SJCRH30 (cell line): ENCODE measurements around the gene HK2. TPM values are rescaled to one million over a fixed set of nuclear protein-coding genes. Genes with fewer than 3 reads are reported as not detected.
"Not testable (repeated sequence)": the region's sequence is repeated elsewhere in the genome, so short reads cannot be mapped to it uniquely, and the experiment has no call there.

Experiments used
- DNase-seq, 2 experiments: peaks; one replicate each; pipeline ENCODE4 v3.0.0-alpha.2; 2015 to 2020
- H3K27ac ChIP-seq: fragments of 250-450 bp; sonication (Bioruptor Pico); 2 replicates; pipeline ENCODE4 v1.5.1; 2020; ENCODE audit warnings: mild to moderate bottlenecking, moderate library complexity
- H3K27me3 ChIP-seq: fragments of 250-450 bp; sonication (Bioruptor Pico); 2 replicates; pipeline ENCODE4 v1.5.1; 2020; ENCODE audit warnings: mild to moderate bottlenecking, moderate library complexity
- H3K36me3 ChIP-seq: fragments of 250-450 bp; sonication (Bioruptor Pico); 2 replicates; pipeline ENCODE4 v1.5.1; 2020; ENCODE audit warnings: mild to moderate bottlenecking, moderate library complexity
- H3K4me1 ChIP-seq: fragments of 250-450 bp; sonication (Bioruptor Pico); 2 replicates; pipeline ENCODE4 v1.5.1; 2020; ENCODE audit warnings: mild to moderate bottlenecking, moderate library complexity
- H3K4me3 ChIP-seq: fragments of 250-450 bp; sonication (Bioruptor Pico); 2 replicates; pipeline ENCODE4 v1.5.1; 2020; ENCODE audit warnings: mild to moderate bottlenecking, moderate library complexity
- H3K9me3 ChIP-seq: fragments of 250-450 bp; sonication (Bioruptor Pico); replicated peaks from 2 replicates; pipeline ENCODE4 v1.5.1; 2020; ENCODE audit warnings: mild to moderate bottlenecking, moderate library complexity
- total RNA-seq: library from RNA; depleted of rRNA; stranded (reverse); fragments of >200 nt; shearing (Covaris generic); gene quantifications from 2 replicates; pipeline ENCODE4 v1.2.3, GENCODE V29; 2014

HK2 gene
- total RNA-seq, 1 experiment from 2014 or later, result 38.8 TPM

GRCh38 chr2:74886251-74886650 is 52.3 kb downstream of the HK2 start:
- Histone ChIP-seq H3K27me3 (no peaks in the 10 kb centered on the region; the same call in 1 of the 2 replicates), H3K9me3 (no peaks in the 10 kb centered on the region; the same call in 1 of the 2 replicates), H3K36me3 (peaks cover 36% of the 10 kb centered on the region), H3K27ac (no peak overlapping the region), H3K4me1 (no peaks in the 10 kb centered on the region), H3K4me3 (no peak overlapping the region)
- no peak for DNase-seq

GRCh38 chr2:74886811-74887210 is 52.9 kb downstream of the HK2 start:
- Histone ChIP-seq H3K36me3 (peaks cover 36% of the 10 kb centered on the region), H3K4me1 (no peaks in the 10 kb centered on the region), H3K9me3 (no peaks in the 10 kb centered on the region; the same call in 1 of the 2 replicates), H3K4me3 (no peak overlapping the region), H3K27me3 (no peaks in the 10 kb centered on the region; the same call in 1 of the 2 replicates), H3K27ac (no peak overlapping the region)
- DNase-seq, result no peak

- Histone ChIP-seq H3K27ac (no peak overlapping the region), H3K36me3 (peaks cover 33% of the 10 kb centered on the region), H3K27me3 (no peaks in the 10 kb centered on the region; the same call in 1 of the 2 replicates), H3K4me3 (no peak overlapping the region), H3K9me3 (no peaks in the 10 kb centered on the region; the same call in 1 of the 2 replicates), H3K4me1 (no peaks in the 10 kb centered on the region)
- no peak for DNase-seq
Observed at GRCh38 chr2:74887445-74887951, 53.6 kb downstream of the HK2 start.

- Histone ChIP-seq H3K4me3 (no peak overlapping the region), H3K4me1 (no peaks in the 10 kb centered on the region), H3K27ac (no peak overlapping the region), H3K9me3 (no peaks in the 10 kb centered on the region; the same call in 1 of the 2 replicates), H3K27me3 (no peaks in the 10 kb centered on the region; the same call in 1 of the 2 replicates), H3K36me3 (peaks cover 33% of the 10 kb centered on the region)
- DNase-seq, result no peak
Observed at GRCh38 chr2:74887960-74888700, 54.2 kb downstream of the HK2 start.

GRCh38 chr2:74889159-74889558 is 55.2 kb downstream of the HK2 start:
- Histone ChIP-seq H3K27ac (no peak overlapping the region), H3K27me3 (no peaks in the 10 kb centered on the region), H3K4me1 (no peaks in the 10 kb centered on the region), H3K4me3 (no peak overlapping the region), H3K36me3 (peaks cover 37% of the 10 kb centered on the region), H3K9me3 (no peaks in the 10 kb centered on the region)
- DNase-seq, result no peak

- no peaks in the 10 kb centered on the region for H3K27me3 ChIP-seq
- no peaks in the 10 kb centered on the region for H3K4me1 ChIP-seq
- H3K9me3 ChIP-seq, result no peaks in the 10 kb centered on the region
Observed at GRCh38 chr2:74890711-74891110, 56.8 kb downstream of the HK2 start.

GRCh38 chr2:74891136-74891764 is 57.3 kb downstream of the HK2 start:
- Histone ChIP-seq H3K27ac (no peak overlapping the region), H3K9me3 (no peaks in the 10 kb centered on the region), H3K4me1 (no peaks in the 10 kb centered on the region), H3K27me3 (no peaks in the 10 kb centered on the region), H3K36me3 (peaks cover 26% of the 10 kb centered on the region), H3K4me3 (no peak overlapping the region)
- DNase-seq, result no peak

More at GRCh38 chr2:74890711-74891110, 56.8 kb downstream of the HK2 start:
- DNase-seq, result no peak
- peaks cover 29% of the 10 kb centered on the region for H3K36me3 ChIP-seq
- H3K27ac ChIP-seq, result no peak overlapping the region
- H3K4me3 ChIP-seq, result no peak overlapping the region

- not testable (repeated sequence) for H3K27ac ChIP-seq, H3K4me1 ChIP-seq, H3K27me3 ChIP-seq, H3K9me3 ChIP-seq, DNase-seq, H3K4me3 ChIP-seq
- H3K36me3 ChIP-seq, result peaks cover 21% of the 10 kb centered on the region
Observed at GRCh38 chr2:74891816-74892215, 57.9 kb downstream of the HK2 start.

- no peaks in the 10 kb centered on the region for H3K4me1 ChIP-seq
- H3K27me3 ChIP-seq, result no peaks in the 10 kb centered on the region
- no peaks in the 10 kb centered on the region for H3K9me3 ChIP-seq
- DNase-seq, result no peak
- H3K27ac ChIP-seq, result no peak overlapping the region
- peaks cover 17% of the 10 kb centered on the region for H3K36me3 ChIP-seq
- no peak overlapping the region for H3K4me3 ChIP-seq
Observed at GRCh38 chr2:74892609-74893008, 58.7 kb downstream of the HK2 start.

- Histone ChIP-seq H3K27me3 (no peaks in the 10 kb centered on the region), H3K4me1 (no peaks in the 10 kb centered on the region), H3K9me3 (no peaks in the 10 kb centered on the region), H3K4me3 (no peak overlapping the region), H3K36me3 (peaks cover 16% of the 10 kb centered on the region), H3K27ac (no peak overlapping the region)
- DNase-seq, result no peak
Observed at GRCh38 chr2:74893332-74893731, 59.4 kb downstream of the HK2 start.

GRCh38 chr2:74894272-74894981 is 60.5 kb downstream of the HK2 start:
- Histone ChIP-seq H3K4me3 (no peak overlapping the region), H3K4me1 (no peaks in the 10 kb centered on the region), H3K9me3 (no peaks in the 10 kb centered on the region), H3K36me3 (peaks cover 12% of the 10 kb centered on the region), H3K27ac (no peak overlapping the region), H3K27me3 (no peaks in the 10 kb centered on the region)
- DNase-seq, result no peak

GRCh38 chr2:74895001-74895400 is 61.1 kb downstream of the HK2 start:
- H3K9me3 ChIP-seq, result no peaks in the 10 kb centered on the region
- peaks cover 10% of the 10 kb centered on the region for H3K36me3 ChIP-seq
- H3K4me1 ChIP-seq, result no peaks in the 10 kb centered on the region
- H3K4me3 ChIP-seq, result no peak overlapping the region
- H3K27ac ChIP-seq, result no peak overlapping the region
- no peaks in the 10 kb centered on the region for H3K27me3 ChIP-seq
- DNase-seq, result no peak

- no peaks in the 10 kb centered on the region for H3K4me1 ChIP-seq
- no peaks in the 10 kb centered on the region for H3K9me3 ChIP-seq
- peaks cover 6% of the 10 kb centered on the region for H3K36me3 ChIP-seq
- no peaks in the 10 kb centered on the region for H3K27me3 ChIP-seq
- no peak for DNase-seq
- no peak overlapping the region for H3K4me3 ChIP-seq
- H3K27ac ChIP-seq, result no peak overlapping the region
Observed at GRCh38 chr2:74896232-74896631, 62.3 kb downstream of the HK2 start.

GRCh38 chr2:74900225-74900624 is 66.3 kb downstream of the HK2 start:
- not testable (repeated sequence) for H3K27ac ChIP-seq, H3K27me3 ChIP-seq, H3K9me3 ChIP-seq, H3K4me1 ChIP-seq, DNase-seq, H3K36me3 ChIP-seq, H3K4me3 ChIP-seq
